WTC11 (cell line): ENCODE results near the gene ESAM. TPM values are rescaled to one million over a fixed set of nuclear protein-coding genes. Genes with fewer than 3 reads are reported as not detected.

Source experiments
- ATAC-seq: fragments of 200-7000 bp; cut with Tn5 transposase; 2 replicates; pipeline ENCODE4 v1.10.0; 2021; ENCODE audit warnings: mild to moderate bottlenecking, moderate library complexity
- CTCF ChIA-PET: fragments of 300-600 bp; sonication (Branson Sonifier 250); formaldehyde crosslinking; loops from one replicate; lab custom pipeline; 2021; ENCODE audit warnings: antibody characterized with exemption; lab: Charles Lee
- POLR2A ChIA-PET: fragments of 350-600 bp; sonication (Branson Sonifier 250); formaldehyde crosslinking; loops from one replicate; lab custom pipeline; 2021; ENCODE audit warnings: antibody characterized with exemption; lab: Charles Lee
- DNase-seq: peaks from one replicate; pipeline ENCODE4 v3.0.0; 2021; ENCODE audit warnings: low spot score
- H3K27ac Mint-ChIP-seq: 2 replicates; pipeline ENCODE4 v1.8.0; 2021; ENCODE audit warnings: mixed read lengths
- H3K27me3 Mint-ChIP-seq: 2 replicates; pipeline ENCODE4 v1.8.0; 2021; ENCODE audit warnings: low read depth, mild to moderate bottlenecking, moderate library complexity, mixed read lengths
- H3K36me3 Mint-ChIP-seq: 2 replicates; pipeline ENCODE4 v1.8.0; 2021; ENCODE audit warnings: mixed read lengths
- H3K4me1 Mint-ChIP-seq: 2 replicates; pipeline ENCODE4 v1.8.0; 2022; ENCODE audit warnings: mixed read lengths
- H3K4me3 Mint-ChIP-seq: 2 replicates; pipeline ENCODE4 v1.8.0; 2021; ENCODE audit warnings: mild to moderate bottlenecking, moderate library complexity, mixed read lengths
- H3K9me3 Mint-ChIP-seq: 2 replicates; pipeline ENCODE4 v1.8.0; 2021; ENCODE audit warnings: mixed read lengths
- ATF1 ChIP-seq: sonication (generic); formaldehyde crosslinking; IDR thresholded peaks from 2 replicates; pipeline ENCODE4 v1.8.1; 2023; ENCODE audit warnings: mild to moderate bottlenecking, moderate library complexity, missing genetic modification reagents
- FOXP1 ChIP-seq: sonication (generic); formaldehyde crosslinking; IDR thresholded peaks from 2 replicates; pipeline ENCODE4 v1.8.0; 2022; ENCODE audit warnings: missing genetic modification reagents, mild to moderate bottlenecking, moderate library complexity, borderline replicate concordance
- GABPB1 ChIP-seq: sonication (generic); formaldehyde crosslinking; IDR thresholded peaks from 2 replicates; pipeline ENCODE4 v1.8.1; 2023; ENCODE audit warnings: mild to moderate bottlenecking, missing genetic modification reagents
- KAT7 ChIP-seq: sonication (generic); formaldehyde crosslinking; IDR thresholded peaks from 2 replicates; pipeline ENCODE4 v1.8.1; 2023; ENCODE audit warnings: missing genetic modification reagents, mild to moderate bottlenecking, borderline replicate concordance
- NFYB ChIP-seq: sonication (generic); formaldehyde crosslinking; conservative IDR thresholded peaks from 2 replicates; pipeline ENCODE4 v1.8.0; 2022; ENCODE audit warnings: low read depth, missing genetic modification reagents
- NR3C1 ChIP-seq: sonication (generic); formaldehyde crosslinking; conservative IDR thresholded peaks from 2 replicates; pipeline ENCODE4 v1.8.1; 2023; ENCODE audit warnings: low read depth, mild to moderate bottlenecking, missing genetic modification reagents
- OVOL2 ChIP-seq: fragments of 250-450 bp; sonication (Bioruptor Pico); IDR thresholded peaks from 2 replicates; pipeline ENCODE4 v1.9.0; 2021; ENCODE audit warnings: mild to moderate bottlenecking, borderline replicate concordance
- ZNF138 ChIP-seq: sonication (generic); formaldehyde crosslinking; conservative IDR thresholded peaks from 2 replicates; pipeline ENCODE4 v1.8.1; 2022; ENCODE audit warnings: mild to moderate bottlenecking, moderate library complexity, missing genetic modification reagents
- ZNF232 ChIP-seq: sonication (generic); formaldehyde crosslinking; IDR thresholded peaks from 2 replicates; pipeline ENCODE4 v1.8.0; 2022; ENCODE audit warnings: mild to moderate bottlenecking, missing genetic modification reagents
- ZNF317 ChIP-seq: sonication (generic); formaldehyde crosslinking; IDR thresholded peaks from 2 replicates; pipeline ENCODE4 v1.8.1; 2023; ENCODE audit warnings: low read depth, mild to moderate bottlenecking, moderate library complexity, missing genetic modification reagents, borderline replicate concordance
- total RNA-seq: library from RNA; stranded (reverse); gene quantifications from 3 replicates; pipeline ENCODE4 v1.2.3, GENCODE V29; 2021
- TF ChIP-seq, protein P1 (sequence below): sonication (generic); formaldehyde crosslinking; IDR thresholded peaks from 2 replicates; pipeline ENCODE4 v1.8.1; 2022; ENCODE audit warnings: low read depth, mild to moderate bottlenecking, moderate library complexity, missing genetic modification reagents, borderline replicate concordance
- TF ChIP-seq, protein P2 (sequence below): fragments of 250-450 bp; sonication (Bioruptor Pico); IDR thresholded peaks from 2 replicates; pipeline ENCODE4 v1.8.0; 2021; ENCODE audit warnings: mild to moderate bottlenecking
- TF ChIP-seq, protein P3 (sequence below): sonication (generic); formaldehyde crosslinking; IDR thresholded peaks from 2 replicates; pipeline ENCODE4 v1.8.0; 2023; ENCODE audit warnings: mild to moderate bottlenecking, missing genetic modification reagents
- TF ChIP-seq, protein P4 (sequence below): sonication (generic); formaldehyde crosslinking; IDR thresholded peaks from 2 replicates; pipeline ENCODE4 v1.8.1; 2023; ENCODE audit warnings: mild to moderate bottlenecking, missing genetic modification reagents, moderate library complexity
- TF ChIP-seq, protein P5 (sequence below): sonication (generic); formaldehyde crosslinking; conservative IDR thresholded peaks from 2 replicates; pipeline ENCODE4 v1.8.1; 2023; ENCODE audit warnings: mild to moderate bottlenecking, low read depth, missing genetic modification reagents, moderate library complexity
- TF ChIP-seq, protein P6 (sequence below): sonication (generic); formaldehyde crosslinking; IDR thresholded peaks from 2 replicates; pipeline ENCODE4 v1.8.0; 2022; ENCODE audit warnings: mild to moderate bottlenecking, missing genetic modification reagents
- TF ChIP-seq, protein P7 (sequence below): sonication (generic); formaldehyde crosslinking; IDR thresholded peaks from 2 replicates; pipeline ENCODE4 v1.8.0; 2022; ENCODE audit warnings: mild to moderate bottlenecking, missing genetic modification reagents
- TF ChIP-seq, protein P8 (sequence below): fragments of 250-450 bp; sonication (Bioruptor Pico); conservative IDR thresholded peaks from 2 replicates; pipeline ENCODE4 v1.9.0; 2021; ENCODE audit warnings: mild to moderate bottlenecking

Gene ESAM
- total RNA-seq, 1 experiment from 2014 or later, result 0.48 TPM

DNA sequence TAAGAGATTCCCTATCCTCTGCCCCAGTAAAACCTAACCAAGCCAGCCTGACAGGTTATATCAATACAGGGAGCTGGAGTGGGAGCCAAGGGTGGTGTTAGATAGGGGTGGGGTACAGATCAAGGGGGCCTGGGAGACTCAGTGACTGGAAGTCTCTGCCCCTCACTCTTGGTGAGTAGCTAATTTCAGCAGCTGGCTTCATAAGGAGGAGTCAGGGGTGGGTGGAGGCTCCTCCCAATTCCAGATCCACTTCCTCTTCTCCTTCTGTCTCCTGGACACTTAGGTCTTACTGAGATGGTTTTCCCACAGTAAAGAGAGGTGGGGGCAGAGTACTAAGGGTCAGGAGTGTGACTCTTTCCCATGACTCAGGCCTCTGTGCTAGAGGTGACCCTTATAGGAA lies 8.9 kb downstream of the ESAM start:
- ATAC-seq (no peak), DNase-seq (no peak)
- ChIA-PET POLR2A (no interaction called here), CTCF (interaction anchor here (0.6 to 3.7 kb wide), 13 partner anchors 9 to 123 kb away, joined by 3 to 26 read pairs (median 3); partner anchors contain the start of genes ESAM, NRGN, ROBO3 and SIAE)
- H3K4me3 Mint-ChIP-seq, result no peak overlapping the region
- H3K27me3 Mint-ChIP-seq, result peaks cover 100% of the 10 kb centered on the region
- H3K4me1 Mint-ChIP-seq, result peaks cover 45% of the 10 kb centered on the region
- TF ChIP-seq NR3C1 (CRISPR knock-in tag), result no peak
- no peak for TF ChIP-seq KAT7 (CRISPR knock-in tag)
- TF ChIP-seq, protein P1, sequence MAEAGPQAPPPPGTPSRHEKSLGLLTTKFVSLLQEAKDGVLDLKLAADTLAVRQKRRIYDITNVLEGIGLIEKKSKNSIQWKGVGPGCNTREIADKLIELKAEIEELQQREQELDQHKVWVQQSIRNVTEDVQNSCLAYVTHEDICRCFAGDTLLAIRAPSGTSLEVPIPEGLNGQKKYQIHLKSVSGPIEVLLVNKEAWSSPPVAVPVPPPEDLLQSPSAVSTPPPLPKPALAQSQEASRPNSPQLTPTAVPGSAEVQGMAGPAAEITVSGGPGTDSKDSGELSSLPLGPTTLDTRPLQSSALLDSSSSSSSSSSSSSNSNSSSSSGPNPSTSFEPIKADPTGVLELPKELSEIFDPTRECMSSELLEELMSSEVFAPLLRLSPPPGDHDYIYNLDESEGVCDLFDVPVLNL (CRISPR knock-in tag), result no peak
- no peak for TF ChIP-seq GABPB1
- no peak for TF ChIP-seq ATF1
- no peak for TF ChIP-seq FOXP1 (CRISPR knock-in tag)
- TF ChIP-seq, protein P2, sequence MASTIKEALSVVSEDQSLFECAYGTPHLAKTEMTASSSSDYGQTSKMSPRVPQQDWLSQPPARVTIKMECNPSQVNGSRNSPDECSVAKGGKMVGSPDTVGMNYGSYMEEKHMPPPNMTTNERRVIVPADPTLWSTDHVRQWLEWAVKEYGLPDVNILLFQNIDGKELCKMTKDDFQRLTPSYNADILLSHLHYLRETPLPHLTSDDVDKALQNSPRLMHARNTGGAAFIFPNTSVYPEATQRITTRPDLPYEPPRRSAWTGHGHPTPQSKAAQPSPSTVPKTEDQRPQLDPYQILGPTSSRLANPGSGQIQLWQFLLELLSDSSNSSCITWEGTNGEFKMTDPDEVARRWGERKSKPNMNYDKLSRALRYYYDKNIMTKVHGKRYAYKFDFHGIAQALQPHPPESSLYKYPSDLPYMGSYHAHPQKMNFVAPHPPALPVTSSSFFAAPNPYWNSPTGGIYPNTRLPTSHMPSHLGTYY (CRISPR knock-in tag), result no peak
- no peak for TF ChIP-seq ZNF138
- no peak for TF ChIP-seq ZNF232
- TF ChIP-seq, protein P3, sequence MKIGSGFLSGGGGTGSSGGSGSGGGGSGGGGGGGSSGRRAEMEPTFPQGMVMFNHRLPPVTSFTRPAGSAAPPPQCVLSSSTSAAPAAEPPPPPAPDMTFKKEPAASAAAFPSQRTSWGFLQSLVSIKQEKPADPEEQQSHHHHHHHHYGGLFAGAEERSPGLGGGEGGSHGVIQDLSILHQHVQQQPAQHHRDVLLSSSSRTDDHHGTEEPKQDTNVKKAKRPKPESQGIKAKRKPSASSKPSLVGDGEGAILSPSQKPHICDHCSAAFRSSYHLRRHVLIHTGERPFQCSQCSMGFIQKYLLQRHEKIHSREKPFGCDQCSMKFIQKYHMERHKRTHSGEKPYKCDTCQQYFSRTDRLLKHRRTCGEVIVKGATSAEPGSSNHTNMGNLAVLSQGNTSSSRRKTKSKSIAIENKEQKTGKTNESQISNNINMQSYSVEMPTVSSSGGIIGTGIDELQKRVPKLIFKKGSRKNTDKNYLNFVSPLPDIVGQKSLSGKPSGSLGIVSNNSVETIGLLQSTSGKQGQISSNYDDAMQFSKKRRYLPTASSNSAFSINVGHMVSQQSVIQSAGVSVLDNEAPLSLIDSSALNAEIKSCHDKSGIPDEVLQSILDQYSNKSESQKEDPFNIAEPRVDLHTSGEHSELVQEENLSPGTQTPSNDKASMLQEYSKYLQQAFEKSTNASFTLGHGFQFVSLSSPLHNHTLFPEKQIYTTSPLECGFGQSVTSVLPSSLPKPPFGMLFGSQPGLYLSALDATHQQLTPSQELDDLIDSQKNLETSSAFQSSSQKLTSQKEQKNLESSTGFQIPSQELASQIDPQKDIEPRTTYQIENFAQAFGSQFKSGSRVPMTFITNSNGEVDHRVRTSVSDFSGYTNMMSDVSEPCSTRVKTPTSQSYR (CRISPR knock-in tag), result no peak
- H3K27ac Mint-ChIP-seq, result no peak overlapping the region
- no peaks in the 10 kb centered on the region for H3K9me3 Mint-ChIP-seq
- no peaks in the 10 kb centered on the region for H3K36me3 Mint-ChIP-seq

DNA sequence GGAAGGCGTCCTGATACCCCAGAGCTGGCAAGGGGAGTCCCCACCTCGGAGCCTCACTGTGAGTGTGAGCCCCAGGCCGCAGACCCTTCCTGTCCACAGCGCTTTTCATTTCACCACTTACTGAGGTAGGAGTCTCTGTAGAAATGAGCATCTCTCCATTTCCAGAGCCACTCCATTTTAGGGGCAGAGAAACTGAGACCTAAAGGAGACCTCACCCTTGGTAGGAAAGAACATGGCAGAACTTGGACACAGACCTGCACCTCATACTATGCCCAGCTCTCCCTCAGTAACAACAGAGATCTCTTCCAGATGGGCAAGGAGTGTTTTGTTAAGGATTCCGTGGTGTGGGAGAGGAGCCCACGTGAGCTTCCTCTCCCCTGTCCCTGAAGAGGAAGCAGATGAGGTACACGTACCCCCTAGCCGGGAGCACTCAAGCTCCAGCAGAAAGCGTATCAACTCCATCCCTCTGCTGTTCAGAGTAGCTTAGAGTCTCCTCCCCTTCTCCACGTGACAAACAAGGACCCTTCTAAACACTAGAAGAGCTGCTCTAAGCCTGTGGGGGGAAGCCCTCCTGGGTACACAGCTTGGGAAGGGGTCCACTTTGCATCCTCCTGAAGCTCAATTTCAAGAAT lies 9.5 kb downstream of the ESAM start:
- CTCF ChIA-PET, result interaction anchor here (0.7 to 3.7 kb wide), 13 partner anchors 10 to 124 kb away, joined by 3 to 26 read pairs (median 4); partner anchors contain the start of genes ESAM, ROBO3, SIAE and SPA17
- Mint-ChIP-seq H3K27ac (no peak overlapping the region), H3K4me1 (peaks cover 45% of the 10 kb centered on the region), H3K27me3 (peaks cover 100% of the 10 kb centered on the region), H3K4me3 (peak overlapping the region; percentile 77), H3K9me3 (no peaks in the 10 kb centered on the region), H3K36me3 (no peaks in the 10 kb centered on the region)
- TF ChIP-seq, protein P4, sequence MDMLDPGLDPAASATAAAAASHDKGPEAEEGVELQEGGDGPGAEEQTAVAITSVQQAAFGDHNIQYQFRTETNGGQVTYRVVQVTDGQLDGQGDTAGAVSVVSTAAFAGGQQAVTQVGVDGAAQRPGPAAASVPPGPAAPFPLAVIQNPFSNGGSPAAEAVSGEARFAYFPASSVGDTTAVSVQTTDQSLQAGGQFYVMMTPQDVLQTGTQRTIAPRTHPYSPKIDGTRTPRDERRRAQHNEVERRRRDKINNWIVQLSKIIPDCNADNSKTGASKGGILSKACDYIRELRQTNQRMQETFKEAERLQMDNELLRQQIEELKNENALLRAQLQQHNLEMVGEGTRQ (CRISPR knock-in tag), result peak; percentile 77
- TF ChIP-seq, protein P5, sequence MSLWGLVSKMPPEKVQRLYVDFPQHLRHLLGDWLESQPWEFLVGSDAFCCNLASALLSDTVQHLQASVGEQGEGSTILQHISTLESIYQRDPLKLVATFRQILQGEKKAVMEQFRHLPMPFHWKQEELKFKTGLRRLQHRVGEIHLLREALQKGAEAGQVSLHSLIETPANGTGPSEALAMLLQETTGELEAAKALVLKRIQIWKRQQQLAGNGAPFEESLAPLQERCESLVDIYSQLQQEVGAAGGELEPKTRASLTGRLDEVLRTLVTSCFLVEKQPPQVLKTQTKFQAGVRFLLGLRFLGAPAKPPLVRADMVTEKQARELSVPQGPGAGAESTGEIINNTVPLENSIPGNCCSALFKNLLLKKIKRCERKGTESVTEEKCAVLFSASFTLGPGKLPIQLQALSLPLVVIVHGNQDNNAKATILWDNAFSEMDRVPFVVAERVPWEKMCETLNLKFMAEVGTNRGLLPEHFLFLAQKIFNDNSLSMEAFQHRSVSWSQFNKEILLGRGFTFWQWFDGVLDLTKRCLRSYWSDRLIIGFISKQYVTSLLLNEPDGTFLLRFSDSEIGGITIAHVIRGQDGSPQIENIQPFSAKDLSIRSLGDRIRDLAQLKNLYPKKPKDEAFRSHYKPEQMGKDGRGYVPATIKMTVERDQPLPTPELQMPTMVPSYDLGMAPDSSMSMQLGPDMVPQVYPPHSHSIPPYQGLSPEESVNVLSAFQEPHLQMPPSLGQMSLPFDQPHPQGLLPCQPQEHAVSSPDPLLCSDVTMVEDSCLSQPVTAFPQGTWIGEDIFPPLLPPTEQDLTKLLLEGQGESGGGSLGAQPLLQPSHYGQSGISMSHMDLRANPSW, result no peak
- TF ChIP-seq, protein P6, sequence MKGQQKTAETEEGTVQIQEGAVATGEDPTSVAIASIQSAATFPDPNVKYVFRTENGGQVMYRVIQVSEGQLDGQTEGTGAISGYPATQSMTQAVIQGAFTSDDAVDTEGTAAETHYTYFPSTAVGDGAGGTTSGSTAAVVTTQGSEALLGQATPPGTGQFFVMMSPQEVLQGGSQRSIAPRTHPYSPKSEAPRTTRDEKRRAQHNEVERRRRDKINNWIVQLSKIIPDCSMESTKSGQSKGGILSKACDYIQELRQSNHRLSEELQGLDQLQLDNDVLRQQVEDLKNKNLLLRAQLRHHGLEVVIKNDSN, result peak; percentile 74
- TF ChIP-seq, protein P7, sequence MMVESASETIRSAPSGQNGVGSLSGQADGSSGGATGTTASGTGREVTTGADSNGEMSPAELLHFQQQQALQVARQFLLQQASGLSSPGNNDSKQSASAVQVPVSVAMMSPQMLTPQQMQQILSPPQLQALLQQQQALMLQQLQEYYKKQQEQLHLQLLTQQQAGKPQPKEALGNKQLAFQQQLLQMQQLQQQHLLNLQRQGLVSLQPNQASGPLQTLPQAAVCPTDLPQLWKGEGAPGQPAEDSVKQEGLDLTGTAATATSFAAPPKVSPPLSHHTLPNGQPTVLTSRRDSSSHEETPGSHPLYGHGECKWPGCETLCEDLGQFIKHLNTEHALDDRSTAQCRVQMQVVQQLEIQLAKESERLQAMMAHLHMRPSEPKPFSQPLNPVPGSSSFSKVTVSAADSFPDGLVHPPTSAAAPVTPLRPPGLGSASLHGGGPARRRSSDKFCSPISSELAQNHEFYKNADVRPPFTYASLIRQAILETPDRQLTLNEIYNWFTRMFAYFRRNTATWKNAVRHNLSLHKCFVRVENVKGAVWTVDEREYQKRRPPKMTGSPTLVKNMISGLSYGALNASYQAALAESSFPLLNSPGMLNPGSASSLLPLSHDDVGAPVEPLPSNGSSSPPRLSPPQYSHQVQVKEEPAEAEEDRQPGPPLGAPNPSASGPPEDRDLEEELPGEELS (CRISPR knock-in tag), result no peak
- no peak for TF ChIP-seq ZNF317 (CRISPR knock-in tag)
- TF ChIP-seq OVOL2 (CRISPR knock-in tag), result no peak
- TF ChIP-seq NFYB (CRISPR knock-in tag), result no peak
- TF ChIP-seq, protein P8, sequence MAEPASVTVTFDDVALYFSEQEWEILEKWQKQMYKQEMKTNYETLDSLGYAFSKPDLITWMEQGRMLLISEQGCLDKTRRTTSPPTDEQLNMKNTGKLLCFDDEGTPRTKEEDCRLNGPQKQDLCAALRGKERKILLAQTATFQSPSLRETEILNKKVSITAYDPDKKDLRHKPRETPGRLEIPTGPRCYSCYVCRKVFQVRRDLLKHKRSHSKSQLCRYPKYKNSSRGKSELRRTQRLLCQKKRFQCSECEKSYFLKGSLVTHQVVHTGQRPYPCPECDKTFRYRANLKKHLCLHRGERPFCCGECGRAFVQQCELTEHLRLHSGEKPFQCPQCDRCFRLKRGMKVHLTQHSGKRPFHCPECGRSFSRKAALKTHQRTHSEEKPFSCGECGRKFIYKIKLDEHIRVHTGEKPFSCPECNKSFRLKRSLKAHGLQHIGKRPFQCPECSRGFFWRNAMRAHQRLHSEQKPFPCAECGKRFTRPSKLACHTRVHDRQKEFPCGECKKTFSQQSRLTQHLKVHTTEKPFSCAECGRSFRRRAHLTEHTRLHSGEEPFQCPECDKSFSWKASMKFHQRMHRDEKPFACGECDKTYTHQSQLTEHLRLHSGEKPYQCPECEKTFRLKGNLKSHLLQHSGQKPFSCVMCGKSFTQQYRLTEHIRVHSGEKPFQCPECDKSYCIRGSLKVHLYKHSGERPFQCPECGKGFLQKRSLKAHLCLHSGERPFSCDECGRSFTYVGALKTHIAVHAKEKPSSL (CRISPR knock-in tag), result no peak
- no peak for DNase-seq
- POLR2A ChIA-PET, result interaction anchor here (0.6 to 0.7 kb wide), 2 partner anchors 9 to 764 kb away, joined by 3 to 4 read pairs; no protein-coding TSS in a partner anchor
- peak; percentile 53 for ATAC-seq
